ENCODE data around the gene HIBADH.

DNA sequence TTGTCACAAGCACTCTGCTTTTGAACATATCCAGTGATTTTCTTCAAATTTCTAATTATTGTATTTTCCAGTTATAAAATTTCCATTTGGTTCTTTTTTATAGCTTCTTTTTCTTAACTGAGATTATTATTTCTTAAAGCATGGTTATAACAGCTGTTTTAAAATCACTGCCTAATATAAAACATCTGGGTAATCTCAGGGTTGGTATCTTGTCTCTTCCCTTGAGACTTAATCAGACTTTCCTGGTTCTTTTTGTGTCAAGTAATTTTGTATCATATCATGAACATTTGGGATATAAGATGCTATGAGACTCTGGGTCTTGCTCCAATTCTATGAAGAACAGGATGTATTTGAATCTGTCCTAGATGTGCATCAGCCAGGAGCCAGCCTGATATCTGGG, 93.6 kb downstream of the HIBADH start:
- TF ChIP-seq, protein P1, sequence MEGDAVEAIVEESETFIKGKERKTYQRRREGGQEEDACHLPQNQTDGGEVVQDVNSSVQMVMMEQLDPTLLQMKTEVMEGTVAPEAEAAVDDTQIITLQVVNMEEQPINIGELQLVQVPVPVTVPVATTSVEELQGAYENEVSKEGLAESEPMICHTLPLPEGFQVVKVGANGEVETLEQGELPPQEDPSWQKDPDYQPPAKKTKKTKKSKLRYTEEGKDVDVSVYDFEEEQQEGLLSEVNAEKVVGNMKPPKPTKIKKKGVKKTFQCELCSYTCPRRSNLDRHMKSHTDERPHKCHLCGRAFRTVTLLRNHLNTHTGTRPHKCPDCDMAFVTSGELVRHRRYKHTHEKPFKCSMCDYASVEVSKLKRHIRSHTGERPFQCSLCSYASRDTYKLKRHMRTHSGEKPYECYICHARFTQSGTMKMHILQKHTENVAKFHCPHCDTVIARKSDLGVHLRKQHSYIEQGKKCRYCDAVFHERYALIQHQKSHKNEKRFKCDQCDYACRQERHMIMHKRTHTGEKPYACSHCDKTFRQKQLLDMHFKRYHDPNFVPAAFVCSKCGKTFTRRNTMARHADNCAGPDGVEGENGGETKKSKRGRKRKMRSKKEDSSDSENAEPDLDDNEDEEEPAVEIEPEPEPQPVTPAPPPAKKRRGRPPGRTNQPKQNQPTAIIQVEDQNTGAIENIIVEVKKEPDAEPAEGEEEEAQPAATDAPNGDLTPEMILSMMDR (conservative IDR thresholded peaks at IDR 0.05) = no peak
- no peak for TF ChIP-seq ZFX (IDR thresholded peaks at IDR 0.05)

Data from C4-2B (cell line).